HEK293T (cell line): ENCODE data around the gene PPAT.
"Not testable (repeated sequence)": the region's sequence is repeated elsewhere in the genome, so short reads cannot be mapped to it uniquely, and the experiment has no call there.

Experiments used
- CTCF ChIA-PET: fragments of 350-600 bp; formaldehyde crosslinking; extraction: SDS; loops from one replicate; lab custom pipeline; 2021; ENCODE audit warnings: antibody characterized with exemption, inconsistent platforms; lab: Yijun Ruan, JAX
- POLR2A ChIA-PET: fragments of 350-600 bp; formaldehyde crosslinking; extraction: SDS; loops from one replicate; lab custom pipeline; 2020; ENCODE audit warnings: antibody characterized with exemption, inconsistent platforms; lab: Yijun Ruan, JAX
- DNase-seq: peaks from one replicate; pipeline ENCODE4 v3.0.0; 2012; ENCODE audit warnings: mixed read lengths; ENCODE audit errors: extremely low spot score
- ARNT ChIP-seq: fragments of 450-650 bp; IDR thresholded peaks from 2 replicates; pipeline ENCODE4 v1.6.1; 2017; ENCODE audit warnings: mild to moderate bottlenecking
- BHLHE40 ChIP-seq: fragments of 450-650 bp; IDR thresholded peaks from 2 replicates; pipeline ENCODE4 v1.6.1; 2016; ENCODE audit warnings: mild to moderate bottlenecking, moderate library complexity, borderline replicate concordance
- CTBP1 ChIP-seq: fragments of 450-650 bp; IDR thresholded peaks from 2 replicates; pipeline ENCODE4 v1.6.1; 2016; ENCODE audit warnings: borderline replicate concordance
- ELF4 ChIP-seq: fragments of 450-650 bp; IDR thresholded peaks from 2 replicates; pipeline ENCODE4 v1.6.1; 2017; ENCODE audit warnings: antibody characterized with exemption
- FOXA1 ChIP-seq: fragments of 450-650 bp; IDR thresholded peaks from 2 replicates; pipeline ENCODE4 v1.6.1; 2016; ENCODE audit warnings: mild to moderate bottlenecking
- FOXK2 ChIP-seq: fragments of 450-650 bp; IDR thresholded peaks from 2 replicates; pipeline ENCODE4 v1.6.1; 2016; ENCODE audit warnings: mild to moderate bottlenecking
- FOXM1 ChIP-seq: fragments of 450-650 bp; IDR thresholded peaks from 2 replicates; pipeline ENCODE4 v1.6.1; 2017; ENCODE audit warnings: mild to moderate bottlenecking, borderline replicate concordance
- HDGF ChIP-seq: fragments of 450-650 bp; IDR thresholded peaks from 2 replicates; pipeline ENCODE4 v1.6.1; 2017; ENCODE audit warnings: antibody characterized with exemption, borderline replicate concordance
- L3MBTL2 ChIP-seq: fragments of 450-650 bp; conservative IDR thresholded peaks from 2 replicates; pipeline ENCODE4 v1.6.1; 2016; ENCODE audit warnings: mild to moderate bottlenecking
- LEF1 ChIP-seq: fragments of 450-650 bp; IDR thresholded peaks from 2 replicates; pipeline ENCODE4 v1.6.1; 2017; ENCODE audit warnings: mild to moderate bottlenecking, borderline replicate concordance
- NFRKB ChIP-seq: fragments of 450-650 bp; IDR thresholded peaks from 2 replicates; pipeline ENCODE4 v1.6.1; 2016; ENCODE audit warnings: mild to moderate bottlenecking, moderate library complexity
- SP1 ChIP-seq: fragments of 450-650 bp; IDR thresholded peaks from 2 replicates; pipeline ENCODE4 v1.6.1; 2017
- SUZ12 ChIP-seq: fragments of 450-650 bp; IDR thresholded peaks from 2 replicates; pipeline ENCODE4 v1.6.1; 2016; ENCODE audit warnings: mild to moderate bottlenecking
- TARDBP ChIP-seq: fragments of 450-650 bp; IDR thresholded peaks from 2 replicates; pipeline ENCODE4 v1.6.1; 2016
- ZNF384 ChIP-seq: fragments of 450-650 bp; IDR thresholded peaks from 2 replicates; pipeline ENCODE4 v1.6.1; 2016
- TF ChIP-seq, protein P1 (sequence below): fragments of 450-650 bp; IDR thresholded peaks from 2 replicates; pipeline ENCODE4 v1.6.1; 2016

PPAT gene

DNA sequence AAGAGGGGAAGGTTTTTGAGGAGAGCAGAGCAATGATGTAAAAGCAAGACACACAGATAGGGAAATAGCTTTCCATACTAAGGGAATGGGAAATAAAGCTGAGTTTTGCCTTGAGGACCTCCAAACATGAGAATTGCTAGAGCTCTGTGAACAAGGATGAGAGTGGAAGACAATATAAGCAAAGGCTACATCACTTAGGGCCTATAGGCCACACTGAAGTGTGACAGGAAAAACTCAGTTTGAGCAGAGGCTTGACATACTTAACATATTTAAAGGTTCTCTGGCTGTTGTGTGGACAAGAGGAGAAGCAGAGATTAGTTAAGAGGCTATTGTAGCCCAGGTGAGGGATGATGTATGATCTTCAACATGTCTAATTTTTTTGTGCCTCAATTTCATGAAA lies 26.7 kb upstream of the PPAT start:
- CTCF ChIA-PET = no interaction called here
- no peak for DNase-seq
- TF ChIP-seq FOXK2 = no peak
- TF ChIP-seq ELF4 = no peak
- no peak for TF ChIP-seq CTBP1
- no peak for TF ChIP-seq HDGF
- no peak for TF ChIP-seq FOXM1
- TF ChIP-seq L3MBTL2 = no peak
- TF ChIP-seq BHLHE40 = no peak
- no peak for TF ChIP-seq ARNT
- TF ChIP-seq NFRKB = no peak
- TF ChIP-seq SP1 = no peak
- TF ChIP-seq, protein P1, sequence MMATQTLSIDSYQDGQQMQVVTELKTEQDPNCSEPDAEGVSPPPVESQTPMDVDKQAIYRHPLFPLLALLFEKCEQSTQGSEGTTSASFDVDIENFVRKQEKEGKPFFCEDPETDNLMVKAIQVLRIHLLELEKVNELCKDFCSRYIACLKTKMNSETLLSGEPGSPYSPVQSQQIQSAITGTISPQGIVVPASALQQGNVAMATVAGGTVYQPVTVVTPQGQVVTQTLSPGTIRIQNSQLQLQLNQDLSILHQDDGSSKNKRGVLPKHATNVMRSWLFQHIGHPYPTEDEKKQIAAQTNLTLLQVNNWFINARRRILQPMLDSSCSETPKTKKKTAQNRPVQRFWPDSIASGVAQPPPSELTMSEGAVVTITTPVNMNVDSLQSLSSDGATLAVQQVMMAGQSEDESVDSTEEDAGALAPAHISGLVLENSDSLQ = no peak
- no peak for TF ChIP-seq SUZ12
- TF ChIP-seq FOXA1 = no peak
- POLR2A ChIA-PET = interaction anchor here (7.9 kb wide), 1 partner anchor 25 kb away, joined by 48 read pairs; the partner anchor contains the start of genes PAICS and PPAT

DNA sequence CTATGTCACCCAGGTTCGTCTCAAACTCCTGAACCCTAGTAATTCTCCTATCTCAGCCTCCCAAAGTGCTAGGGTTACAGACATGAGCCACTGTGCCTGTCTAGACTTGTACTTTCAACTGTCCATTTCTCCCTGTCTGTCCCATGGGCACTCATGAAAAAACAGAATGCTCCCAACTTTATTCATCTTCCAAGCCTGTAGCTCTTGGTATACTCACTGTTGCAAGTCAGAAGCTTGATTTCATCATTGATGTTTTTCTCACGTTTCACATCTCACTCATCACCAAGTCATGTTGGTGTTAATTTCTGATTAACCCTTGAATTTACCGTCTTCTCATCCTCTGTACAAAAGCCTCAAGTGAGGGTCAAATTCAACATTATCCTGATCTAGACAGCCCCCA lies 24.7 kb upstream of the PPAT start:
- no peak for DNase-seq
- CTCF ChIA-PET = no interaction called here
- POLR2A ChIA-PET = interaction anchor here (1.0 to 7.9 kb wide), 2 partner anchors 23 to 73 kb away, joined by 4 to 48 read pairs; partner anchors contain the start of genes AASDH, PAICS and PPAT
- TF ChIP-seq FOXM1 (no peak), SP1 (no peak)
- TF ChIP-seq, protein P1 = no peak

DNA sequence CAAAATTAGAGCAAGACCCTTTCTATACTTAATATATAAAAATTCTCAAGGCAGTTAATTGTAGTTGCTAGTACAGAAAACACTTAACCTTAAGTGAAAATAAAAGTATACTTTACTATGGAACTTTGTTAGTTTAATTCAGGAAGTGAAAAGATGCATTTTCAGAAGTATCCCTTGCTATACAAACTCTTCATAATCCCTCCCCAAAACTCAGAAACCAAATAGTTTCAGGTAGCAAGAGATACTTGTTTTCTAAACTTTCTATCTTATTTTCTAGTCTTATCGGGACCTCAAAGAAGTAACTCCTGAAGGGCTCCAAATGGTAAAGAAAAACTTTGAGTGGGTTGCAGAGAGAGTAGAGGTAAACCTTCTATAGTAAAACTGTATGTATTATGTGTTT lies 14.9 kb upstream of the PPAT start:
- CTCF ChIA-PET = no interaction called here
- TF ChIP-seq FOXM1 = no peak
- POLR2A ChIA-PET = no interaction called here
- no peak for DNase-seq

DNA sequence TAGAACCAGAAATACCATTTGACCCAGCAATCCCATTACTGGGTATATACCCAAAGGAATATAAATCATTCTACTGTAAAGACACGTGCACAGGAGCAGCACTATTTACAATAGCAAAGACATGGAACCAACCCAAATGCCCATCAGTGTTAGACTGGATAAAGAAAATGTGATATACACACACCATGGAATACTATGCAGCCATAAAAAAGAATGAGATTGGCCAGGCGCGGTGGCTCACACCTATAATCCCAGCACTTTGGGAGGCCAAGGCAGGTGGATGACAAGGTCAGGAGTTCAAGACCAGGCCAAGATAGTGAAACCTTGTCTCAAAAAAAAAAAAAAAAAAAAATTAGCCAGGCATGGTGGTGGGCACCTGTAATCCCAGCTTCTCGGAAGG lies 14.1 kb upstream of the PPAT start:
- CTCF ChIA-PET = not testable (repeated sequence)

DNA sequence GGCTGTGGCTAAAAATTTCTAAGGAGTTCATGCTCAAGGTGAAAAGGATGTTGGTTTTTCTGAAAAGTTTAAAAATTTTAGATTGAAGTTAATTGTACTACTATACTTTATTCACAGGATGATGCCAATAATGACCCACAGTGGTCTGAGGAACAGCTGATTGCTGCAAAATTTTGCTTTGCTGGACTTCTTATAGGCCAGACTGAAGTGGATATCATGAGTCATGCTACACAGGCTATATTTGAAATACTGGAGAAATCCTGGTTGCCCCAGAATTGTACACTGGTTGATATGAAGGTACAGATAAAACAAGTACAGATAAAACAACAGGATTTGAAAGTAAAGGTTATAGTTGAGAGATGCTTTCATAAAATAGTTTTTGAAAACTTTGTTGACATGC lies 12.9 kb upstream of the PPAT start:
- ChIA-PET CTCF (no interaction called here), POLR2A (no interaction called here)
- no peak for DNase-seq
- TF ChIP-seq CTBP1 (no peak), HDGF (no peak), FOXM1 (no peak), ZNF384 (no peak), FOXK2 (no peak), SP1 (no peak), FOXA1 (no peak), SUZ12 (no peak), TARDBP (no peak)

More for the DNA sequence above, 14.1 kb upstream of the PPAT start:
- POLR2A ChIA-PET, DNase-seq: not testable (repeated sequence)

DNA sequence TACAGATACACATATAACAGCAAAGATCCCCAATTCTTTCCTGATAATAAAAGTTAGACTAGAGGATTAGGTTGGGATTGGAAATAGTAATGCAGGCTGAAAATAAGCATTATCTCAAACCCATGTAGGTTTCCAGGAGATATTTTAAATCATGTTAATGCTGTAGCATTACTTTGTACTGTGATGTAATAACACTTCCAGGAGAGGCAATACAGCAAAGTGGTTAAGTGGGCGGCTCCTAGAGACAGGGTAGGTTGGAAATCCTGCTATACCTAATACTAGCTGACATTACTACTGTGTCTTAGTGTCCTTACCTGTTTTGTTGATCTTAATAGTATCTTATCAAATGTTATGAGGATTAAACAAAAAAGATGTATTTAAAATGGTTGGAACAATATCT lies 10.3 kb upstream of the PPAT start:
- no peak for TF ChIP-seq NFRKB
- TF ChIP-seq LEF1 = no peak
- TF ChIP-seq FOXK2 = no peak
- TF ChIP-seq, protein P1 = no peak
- no peak for TF ChIP-seq FOXM1
- TF ChIP-seq CTBP1 = no peak
- TF ChIP-seq BHLHE40 = no peak
- ChIA-PET POLR2A (interaction anchor here (1.4 kb wide), 1 partner anchor 10 kb away, joined by 8 read pairs; the partner anchor contains the start of genes PAICS and PPAT), CTCF (no interaction called here)
- no peak for DNase-seq

DNA sequence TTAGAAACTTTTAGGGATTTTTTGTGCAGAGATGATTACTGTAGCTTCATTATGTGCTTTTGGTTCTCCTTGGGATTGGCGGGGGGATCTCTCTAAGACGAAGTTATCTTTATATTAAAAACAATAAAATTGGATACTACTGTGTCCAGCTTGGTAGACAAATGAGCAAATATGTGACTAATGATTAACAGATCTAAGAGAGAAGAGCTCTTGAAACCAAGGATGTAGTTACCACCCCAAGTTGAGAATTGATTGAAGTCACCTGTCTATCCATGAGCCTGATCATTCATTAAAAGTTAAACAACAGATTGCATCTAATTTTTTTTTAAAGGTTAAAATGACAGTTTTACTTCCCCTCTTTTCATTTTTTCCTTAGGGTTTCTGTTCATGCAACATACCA lies 9.3 kb upstream of the PPAT start:
- CTCF ChIA-PET = no interaction called here

More for the DNA sequence above, 9.3 kb upstream of the PPAT start:
- POLR2A ChIA-PET = interaction anchor here (1.4 kb wide), 1 partner anchor 9 kb away, joined by 9 read pairs; the partner anchor contains the start of genes PAICS and PPAT
- DNase-seq = no peak
- TF ChIP-seq L3MBTL2 (no peak), ZNF384 (no peak), SUZ12 (no peak), TARDBP (no peak), LEF1 (no peak), FOXA1 (no peak), ARNT (no peak), NFRKB (no peak), CTBP1 (no peak), FOXK2 (no peak), ELF4 (no peak), SP1 (no peak), BHLHE40 (no peak), FOXM1 (no peak), HDGF (no peak)
- TF ChIP-seq, protein P1 = no peak
